IPS DF 4.7 (cell line): ENCODE measurements around the gene TENT4B.
"Not testable (repeated sequence)": the region's sequence is repeated elsewhere in the genome, so short reads cannot be mapped to it uniquely, and the experiment has no call there.

Experiments
- DNase-seq: peaks from one replicate; pipeline ENCODE4 v3.0.0-alpha.2; 2013; ENCODE audit warnings: low spot score; ENCODE audit errors: extremely low read depth

The TENT4B gene

GRCh38 chr16:50229149-50229726, 76.1 kb downstream of the TENT4B start:
- DNase-seq, result no peak

- no peak for DNase-seq
These were observed 81.9 kb downstream of the TENT4B start for GRCh38 chr16:50234771-50235556.

DNA sequence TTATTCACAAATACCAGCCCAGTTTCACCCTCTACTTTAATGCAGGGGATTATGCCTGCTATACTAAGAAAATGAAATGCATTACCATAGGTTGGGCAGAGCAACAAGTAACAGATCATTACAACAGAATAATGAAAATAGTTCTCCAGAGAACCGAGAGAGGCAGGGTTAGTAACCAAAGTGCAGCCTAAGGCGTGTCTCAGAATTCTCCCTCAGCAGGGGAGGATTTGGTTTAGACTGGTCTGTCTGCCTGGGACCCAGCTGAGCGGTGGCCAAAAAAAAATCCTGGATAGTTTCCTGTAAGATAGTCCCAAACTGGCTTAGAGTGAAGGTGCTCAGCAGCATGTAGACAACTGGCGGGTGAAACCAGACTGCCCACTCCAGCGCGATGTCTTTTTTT, 82.5 kb downstream of the TENT4B start:
- DNase-seq, result no peak

- no peak for DNase-seq
These were observed 85.2 kb downstream of the TENT4B start for GRCh38 chr16:50238314-50238713.

- no peak for DNase-seq
These were observed 85.8 kb downstream of the TENT4B start for GRCh38 chr16:50238868-50239301.

DNA sequence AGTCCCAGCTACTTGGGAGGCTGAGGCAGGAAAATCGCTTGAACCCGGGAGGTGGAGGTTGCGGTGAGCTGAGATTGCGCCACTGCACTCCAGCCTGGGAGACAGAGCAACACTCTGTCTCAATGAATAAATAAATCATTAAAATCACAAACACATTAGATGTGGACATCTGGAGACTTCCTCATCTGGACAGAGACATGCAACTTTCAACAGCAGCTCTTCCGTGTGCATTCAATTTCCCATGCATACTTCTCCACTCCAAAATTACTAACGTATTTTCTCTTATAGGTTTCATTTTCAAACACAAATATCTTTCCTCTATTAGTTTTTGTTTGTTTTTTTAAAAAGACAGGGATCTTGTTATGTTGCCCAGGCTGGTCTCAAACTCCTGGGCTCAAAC, 89.9 kb downstream of the TENT4B start:
- not testable (repeated sequence) for DNase-seq

GRCh38 chr16:50244140-50244503, 91.0 kb downstream of the TENT4B start:
- DNase-seq, result no peak

DNA sequence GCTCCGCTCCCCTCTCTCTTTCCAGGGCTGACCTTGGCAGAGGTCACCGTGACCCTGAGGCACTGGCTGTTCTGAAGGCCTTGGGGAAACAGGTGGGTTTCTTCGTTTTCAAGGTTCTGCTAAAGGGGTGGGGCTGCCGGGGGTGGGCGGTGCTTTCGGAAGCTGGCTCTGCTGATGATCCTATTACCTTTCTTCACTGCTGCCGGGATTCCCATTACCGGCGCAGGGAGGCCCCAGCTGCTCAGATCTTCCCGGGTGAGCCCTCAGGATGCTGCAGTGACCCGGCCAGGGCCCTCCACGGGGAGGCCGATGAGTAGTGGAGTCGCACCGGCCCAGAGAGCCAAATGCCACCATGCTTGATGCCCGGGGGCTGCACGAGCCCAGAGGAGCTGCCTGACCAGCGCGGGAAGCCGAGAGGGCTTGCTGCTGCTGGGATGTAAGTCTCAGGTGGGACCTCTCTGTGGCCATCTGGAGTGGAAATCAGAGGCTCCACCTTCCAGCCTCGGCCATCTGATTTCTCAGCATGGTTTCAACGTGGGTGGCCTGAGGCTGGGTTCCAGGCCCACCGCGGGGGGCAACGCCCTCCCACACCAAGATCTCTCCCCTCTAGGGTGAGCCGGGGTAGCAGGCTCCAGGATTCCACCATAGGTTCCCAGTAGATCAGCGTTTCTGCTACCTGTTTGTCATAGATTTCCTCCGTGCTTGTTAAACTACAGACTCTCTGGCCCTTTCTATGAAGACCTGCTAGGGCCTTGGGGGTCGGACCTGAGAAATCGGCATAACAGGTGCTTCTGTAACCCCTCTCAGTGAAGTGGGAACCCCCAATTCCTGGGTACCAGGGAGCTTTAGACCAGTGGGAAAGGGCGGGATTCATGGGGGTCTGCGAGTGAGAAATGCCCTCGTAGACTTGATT, 91.7 kb downstream of the TENT4B start:
- DNase-seq, result no peak

DNA sequence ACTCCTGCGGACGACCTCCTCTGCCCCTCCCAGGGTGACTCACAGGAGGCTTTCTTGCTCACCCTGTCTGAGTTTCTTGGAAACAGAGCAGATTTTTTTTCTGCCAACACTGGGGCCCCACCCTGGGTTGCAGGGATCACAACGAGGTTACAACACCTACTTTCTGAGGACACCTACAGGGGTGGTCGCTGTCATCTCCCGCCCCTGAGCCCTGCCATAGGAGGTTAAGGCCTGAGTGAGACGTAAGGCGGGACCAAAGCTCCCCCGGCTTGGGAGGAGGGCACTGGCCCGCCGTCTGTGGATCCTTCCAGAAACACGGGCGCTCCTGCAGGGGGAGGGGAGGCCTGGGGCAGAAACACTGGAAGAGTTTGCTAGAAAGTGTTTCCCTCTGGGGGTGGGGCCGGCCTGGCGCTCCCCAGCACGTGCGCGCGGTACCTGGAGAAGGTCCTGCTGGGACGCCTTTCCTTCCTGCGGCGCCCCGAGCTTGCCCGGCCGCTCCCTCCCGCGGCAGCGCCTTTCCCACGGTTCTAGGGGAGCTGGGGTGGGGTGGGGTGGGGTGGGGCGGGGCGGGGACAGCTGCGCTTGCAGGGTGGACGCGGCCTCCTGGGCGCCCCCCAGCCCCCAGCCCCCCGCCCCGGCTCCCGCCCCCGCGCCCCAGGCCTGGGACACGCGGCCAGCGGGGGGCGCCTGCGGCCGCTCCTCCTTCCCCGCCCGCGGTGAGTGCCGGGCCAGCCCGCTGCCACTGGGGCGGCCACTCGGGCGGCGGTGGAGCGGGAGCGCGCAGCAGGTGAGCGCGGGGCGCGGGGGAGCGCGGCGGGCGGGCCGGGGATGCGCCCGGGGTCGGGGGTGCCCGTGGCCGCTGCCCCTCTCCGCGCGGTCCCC, 92.6 kb downstream of the TENT4B start:
- no peak for DNase-seq

- no peak for DNase-seq
These were observed 93.4 kb downstream of the TENT4B start for GRCh38 chr16:50246299-50247122.

- DNase-seq, result no peak
These were observed 94.2 kb downstream of the TENT4B start for GRCh38 chr16:50247123-50247905.

- no peak for DNase-seq
These were observed 95.0 kb downstream of the TENT4B start for GRCh38 chr16:50247906-50248608.

DNA sequence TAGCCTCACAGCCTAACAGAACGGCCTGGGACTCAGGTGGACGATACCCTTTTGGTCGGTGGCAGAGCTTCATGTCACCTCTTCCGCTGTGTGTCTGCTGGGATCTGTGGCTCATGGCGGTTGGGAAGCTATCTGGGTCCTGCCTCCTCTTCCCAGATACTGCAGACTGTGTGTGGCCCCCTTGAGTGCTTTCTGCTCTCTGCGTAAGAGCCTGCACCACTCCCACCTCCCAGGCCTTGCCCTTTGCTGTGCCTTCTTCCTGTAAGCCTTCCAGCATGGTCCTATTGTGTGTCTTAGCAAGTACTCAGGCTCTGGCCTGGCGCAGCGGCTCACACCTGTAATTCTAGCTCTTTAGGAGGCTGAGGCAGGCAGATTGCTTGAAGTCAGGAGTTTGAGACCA, 95.7 kb downstream of the TENT4B start:
- DNase-seq, result no peak

DNA sequence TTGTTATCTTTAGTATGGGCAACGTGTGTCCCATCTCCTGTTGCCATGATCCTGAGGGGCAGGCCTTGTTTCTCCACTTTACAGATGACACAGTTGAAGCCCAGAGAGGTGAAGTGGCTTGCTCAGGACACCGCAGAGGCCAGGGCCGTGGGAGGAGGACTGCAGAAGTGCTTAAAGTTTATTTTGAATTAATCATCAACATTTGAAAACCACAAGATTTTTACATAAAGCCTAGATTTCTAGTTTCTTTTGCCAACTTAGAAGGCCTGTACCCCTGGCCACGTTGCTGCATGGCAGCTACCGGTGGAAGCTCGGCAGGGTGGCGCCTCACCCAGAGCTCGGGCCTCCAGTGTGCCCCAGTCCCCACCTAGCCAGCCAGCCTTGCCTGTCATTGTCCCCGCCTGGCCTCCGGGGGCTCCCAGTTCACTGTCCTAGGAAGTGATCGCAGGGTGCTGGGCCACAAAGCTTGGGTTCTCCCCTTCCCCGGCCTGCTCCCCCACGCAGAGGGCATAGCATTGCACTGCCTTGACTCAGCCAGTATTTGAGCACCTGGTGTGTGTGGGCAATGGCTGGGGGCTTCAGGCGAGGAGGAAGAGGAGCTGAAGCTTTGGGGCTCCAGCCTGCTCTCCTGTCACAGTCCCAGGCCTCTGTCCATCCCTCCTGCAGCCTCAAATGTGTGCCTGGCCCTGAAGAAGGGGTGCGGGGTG, 98.4 kb downstream of the TENT4B start:
- no peak for DNase-seq

DNA sequence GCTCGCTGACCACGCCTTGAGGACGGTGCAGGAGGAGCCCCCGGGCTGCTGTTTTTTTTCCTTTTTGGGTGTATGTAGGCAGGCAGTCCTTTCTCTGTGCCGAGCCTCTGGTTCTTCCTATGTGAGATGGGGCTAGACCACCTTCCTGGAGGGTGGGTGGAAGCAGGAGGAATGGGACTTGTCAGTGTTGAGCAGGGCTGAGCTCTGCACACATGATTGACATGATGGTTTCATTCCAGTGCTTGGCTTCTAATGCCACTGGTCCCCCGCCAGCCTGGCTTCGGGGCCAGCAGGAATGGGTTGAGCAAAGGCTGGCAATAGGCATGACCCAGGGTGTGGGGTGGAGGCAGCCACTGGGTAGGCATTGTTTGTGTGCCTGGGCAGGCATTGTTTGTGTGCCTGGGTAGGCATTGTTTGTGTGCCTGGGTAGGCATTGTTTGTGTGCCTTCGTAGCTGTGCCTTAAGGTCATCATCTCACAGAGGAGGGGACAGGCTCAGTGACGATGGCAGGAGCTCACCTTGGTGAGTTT, 99.0 kb downstream of the TENT4B start:
- DNase-seq, result no peak

- DNase-seq, result no peak
These were observed 99.9 kb downstream of the TENT4B start for GRCh38 chr16:50252874-50253513.

DNA sequence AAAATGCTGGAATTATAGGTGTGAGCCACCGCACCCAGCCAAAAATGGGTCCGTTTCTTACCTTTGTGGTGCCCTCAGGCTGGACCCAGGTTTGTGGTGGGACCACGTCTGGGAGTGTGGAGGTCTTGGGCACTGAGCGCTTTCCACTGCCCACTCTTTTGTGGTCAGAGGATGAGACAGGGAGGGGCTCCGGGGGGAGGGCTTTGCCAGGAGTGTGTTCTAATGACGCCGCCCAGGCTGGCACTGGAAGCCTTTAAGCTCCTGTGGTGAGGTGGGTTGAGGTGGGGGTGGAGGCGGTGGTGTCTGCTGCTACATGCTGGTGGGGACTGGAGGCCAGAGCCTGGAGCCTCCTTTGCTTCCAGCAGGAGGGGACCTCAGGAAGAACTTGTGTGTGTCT, 100.4 kb downstream of the TENT4B start:
- no peak for DNase-seq
